Smooth muscle cell (in vitro differentiated cells): ENCODE data around the gene UBAC2. TPM values are rescaled to one million over a fixed set of nuclear protein-coding genes. Genes with fewer than 3 reads are reported as not detected.

Experiments
- DNase-seq: peaks from one replicate; lab custom pipeline; 2025; ENCODE audit not compliant: unreplicated experiment; lab: John Stamatoyannopoulos, UW
- H2AFZ ChIP-seq: fragments of 200-600 bp; sonication (generic); 2 replicates; pipeline ENCODE4 v1.6.0; 2016; ENCODE audit warnings: antibody characterized with exemption, low read depth, mild to moderate bottlenecking
- H3F3A ChIP-seq: fragments of 200-600 bp; sonication (generic); 2 replicates; pipeline ENCODE4 v1.6.0; 2017; ENCODE audit warnings: antibody characterized with exemption, low read depth
- H3K27ac ChIP-seq: fragments of 200-600 bp; sonication (generic); 2 replicates; pipeline ENCODE4 v1.5.1; 2016; ENCODE audit warnings: low read depth, mild to moderate bottlenecking
- H3K27me3 ChIP-seq: fragments of 200-600 bp; sonication (generic); 2 replicates; pipeline ENCODE4 v1.6.1; 2016; ENCODE audit warnings: low read depth, mild to moderate bottlenecking
- H3K36me3 ChIP-seq: fragments of 200-600 bp; sonication (generic); 2 replicates; pipeline ENCODE4 v1.5.1; 2016; ENCODE audit warnings: low read depth
- H3K4me1 ChIP-seq: fragments of 200-600 bp; sonication (generic); 2 replicates; pipeline ENCODE4 v1.5.1; 2016; ENCODE audit warnings: low read depth
- H3K4me2 ChIP-seq: fragments of 200-600 bp; sonication (generic); 2 replicates; pipeline ENCODE4 v1.6.0; 2016; ENCODE audit warnings: mild to moderate bottlenecking
- H3K4me3 ChIP-seq: fragments of 200-600 bp; sonication (generic); 2 replicates; pipeline ENCODE4 v1.5.1; 2016; ENCODE audit warnings: mild to moderate bottlenecking
- H3K79me2 ChIP-seq: fragments of 200-600 bp; sonication (generic); 2 replicates; pipeline ENCODE4 v1.6.0; 2016; ENCODE audit warnings: low read depth, mild to moderate bottlenecking
- H3K9ac ChIP-seq: fragments of 200-600 bp; sonication (generic); 2 replicates; pipeline ENCODE4 v1.6.0; 2016; ENCODE audit warnings: low read depth
- H3K9me3 ChIP-seq: fragments of 200-600 bp; sonication (generic); replicated peaks from 2 replicates; pipeline ENCODE4 v1.5.1; 2016; ENCODE audit warnings: low read depth
- H4K20me1 ChIP-seq: fragments of 200-600 bp; sonication (generic); 2 replicates; pipeline ENCODE4 v1.6.0; 2016; ENCODE audit warnings: low read depth
- CTCF ChIP-seq: fragments of 200-600 bp; sonication (generic); IDR thresholded peaks from 2 replicates; pipeline ENCODE4 v1.5.1; 2017; ENCODE audit warnings: borderline replicate concordance, mild to moderate bottlenecking, antibody characterized with exemption; ENCODE audit not compliant: insufficient read depth, poor library complexity, severe bottlenecking
- WGBS: methylation state at CpG from one replicate; pipeline ENCODE4 v1.1.7; 2016; ENCODE audit warnings: low lambda C conversion rate; 5-methylcytosine and 5-hydroxymethylcytosine counted together
- polyA plus RNA-seq: library from polyadenylated mRNA; unstranded; fragments of >200 nt; fragmentation: Nextera tagmentation; extraction: Ambion mirVana; gene quantifications from 2 replicates; pipeline ENCODE4 v1.2.1, GENCODE V29; 2016
- total RNA-seq: library from RNA; depleted of rRNA; stranded (reverse); fragments of >200 nt; gene quantifications from 2 replicates; pipeline ENCODE4 v1.2.3, GENCODE V29; 2014

The UBAC2 gene
- total and polyA plus RNA-seq, 2 experiments from 2014 or later: 58.4 to 74.0 TPM

- no peak overlapping the region for H2AFZ ChIP-seq
- no peaks in the 10 kb centered on the region for H3K4me1 ChIP-seq
- H4K20me1 ChIP-seq: no peaks in the 10 kb centered on the region
- no peaks in the 10 kb centered on the region for H3K9me3 ChIP-seq
- WGBS: 100% methylated on average over 8 of the region's 8 CpGs
- H3K4me3 ChIP-seq: no peak overlapping the region
- no peak for TF ChIP-seq CTCF
- H3K4me2 ChIP-seq: no peak overlapping the region
- no peaks in the 10 kb centered on the region for H3K79me2 ChIP-seq
- H3K9ac ChIP-seq: no peak overlapping the region
- no peaks in the 10 kb centered on the region for H3K36me3 ChIP-seq
- no peaks in the 10 kb centered on the region for H3F3A ChIP-seq
- no peak for DNase-seq
- no peaks in the 10 kb centered on the region for H3K27me3 ChIP-seq
- H3K27ac ChIP-seq: no peak overlapping the region
Observed at GRCh38 chr13:99377641-99378040, 177.0 kb downstream of the UBAC2 start.

GRCh38 chr13:99378985-99379733, 178.5 kb downstream of the UBAC2 start:
- H2AFZ ChIP-seq: no peak overlapping the region
- WGBS: 56% methylated on average over 3 of the region's 3 CpGs
- H3K4me1 ChIP-seq: no peaks in the 10 kb centered on the region
- no peaks in the 10 kb centered on the region for H3K9me3 ChIP-seq
- H3K36me3 ChIP-seq: no peaks in the 10 kb centered on the region
- no peak overlapping the region for H3K4me3 ChIP-seq
- no peak for DNase-seq
- no peaks in the 10 kb centered on the region for H3K27me3 ChIP-seq
- no peaks in the 10 kb centered on the region for H3F3A ChIP-seq
- H3K9ac ChIP-seq: no peak overlapping the region
- H4K20me1 ChIP-seq: no peaks in the 10 kb centered on the region
- no peak overlapping the region for H3K27ac ChIP-seq
- H3K4me2 ChIP-seq: no peak overlapping the region
- TF ChIP-seq CTCF: no peak
- no peaks in the 10 kb centered on the region for H3K79me2 ChIP-seq

- H3K27me3 ChIP-seq: no peaks in the 10 kb centered on the region
- H3K4me3 ChIP-seq: no peak overlapping the region
- no peak for DNase-seq
- no peaks in the 10 kb centered on the region for H3F3A ChIP-seq
- no peak overlapping the region for H3K4me2 ChIP-seq
- 94% methylated on average over 16 of the region's 16 CpGs for whole genome bisulfite sequencing
- H3K27ac ChIP-seq: no peak overlapping the region
- H3K79me2 ChIP-seq: no peaks in the 10 kb centered on the region
- no peak for TF ChIP-seq CTCF
- no peaks in the 10 kb centered on the region for H3K9me3 ChIP-seq
- H3K36me3 ChIP-seq: no peaks in the 10 kb centered on the region
- no peak overlapping the region for H3K9ac ChIP-seq
- no peaks in the 10 kb centered on the region for H3K4me1 ChIP-seq
- no peak overlapping the region for H2AFZ ChIP-seq
- H4K20me1 ChIP-seq: no peaks in the 10 kb centered on the region
Observed at GRCh38 chr13:99379856-99380801, 179.5 kb downstream of the UBAC2 start.
